Activated CD8-positive, alpha-beta memory T cell treated with anti-CD3 and anti-CD28 coated beads for 48 hours (primary cell): ENCODE measurements around the gene DCAF5.
"Not testable (repeated sequence)": the region's sequence is repeated elsewhere in the genome, so short reads cannot be mapped to it uniquely, and the experiment has no call there.

ENCODE experiments used
- DNase-seq, 3 experiments: peaks; one replicate each; pipeline ENCODE4 v3.0.0-alpha.2; 2020; ENCODE audit warnings: low read depth in 2 of 3, low spot score in 2 of 3

The DCAF5 gene

DNA sequence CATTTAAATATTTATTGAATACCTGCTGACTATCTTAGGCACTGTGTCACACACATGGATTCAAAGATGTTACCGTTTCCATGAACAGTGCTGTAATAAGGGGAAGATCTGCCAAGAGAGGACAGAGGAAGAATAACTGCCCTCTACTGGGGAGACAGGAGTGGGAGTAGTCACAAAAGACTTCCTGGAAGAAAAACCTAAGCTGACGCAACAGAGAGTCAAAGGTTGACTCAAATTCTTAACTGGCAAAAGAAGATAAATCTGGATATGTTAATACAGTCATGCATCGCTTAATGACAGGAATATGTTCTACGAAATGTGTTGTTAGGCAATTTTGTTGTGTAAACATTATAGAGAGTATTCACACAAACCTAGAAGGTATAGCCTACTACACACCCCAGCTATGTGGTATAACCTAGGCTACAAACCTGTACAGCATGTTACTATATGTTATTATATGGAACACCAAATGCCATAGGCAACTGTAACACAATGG is 51.5 kb downstream of the DCAF5 start:
- DNase-seq, result no peak

DNA sequence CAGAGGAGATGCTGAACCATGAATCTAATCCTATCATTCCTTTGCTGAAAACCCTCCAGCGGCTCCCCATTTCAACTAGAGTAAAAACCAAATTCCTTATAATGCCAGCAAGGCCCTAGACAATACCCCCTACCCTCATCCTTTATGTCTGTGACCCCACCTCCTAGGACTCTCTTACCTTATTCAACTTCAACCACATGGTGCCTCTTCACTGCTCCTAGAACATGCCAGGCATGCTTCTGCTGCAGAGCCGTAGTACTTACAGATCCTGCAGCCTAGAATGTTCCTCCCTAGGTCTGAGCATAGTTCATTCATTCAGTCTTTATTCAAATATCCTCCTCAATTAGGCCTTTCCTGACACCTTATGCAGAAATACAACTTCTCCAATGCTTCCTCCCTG is 54.9 kb downstream of the DCAF5 start:
- no peak for DNase-seq

DNA sequence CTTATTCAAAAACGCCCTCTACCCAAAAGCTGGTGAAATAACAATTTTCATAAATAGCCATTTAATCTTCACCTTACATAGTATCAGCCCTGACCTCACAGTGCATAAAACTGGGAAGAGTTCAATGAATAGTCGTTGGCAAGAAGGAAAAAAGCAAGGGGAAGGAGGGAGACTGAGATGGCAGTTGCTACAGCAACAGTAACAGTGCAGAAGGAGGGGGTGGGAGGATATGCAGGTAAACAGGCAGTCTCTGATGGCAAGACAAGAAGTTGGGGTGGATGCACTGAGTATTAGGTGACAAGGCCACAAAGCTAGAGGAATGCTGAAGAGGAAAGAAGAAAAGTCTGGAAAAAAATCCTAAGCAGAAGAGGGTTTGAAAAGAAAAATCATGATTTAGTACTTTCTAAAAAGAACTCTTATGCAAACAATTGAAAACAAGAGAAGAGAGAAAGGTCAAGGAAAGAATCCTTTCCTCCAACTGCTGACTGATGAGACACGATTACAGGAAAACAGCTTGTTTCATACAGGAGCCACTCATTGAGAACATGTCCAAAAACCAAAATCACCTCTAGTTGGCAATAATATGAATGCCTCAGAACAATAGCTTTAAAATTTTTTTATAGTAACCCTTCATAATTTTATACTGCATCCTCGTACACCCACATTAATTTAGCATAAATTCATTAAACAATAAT is 56.0 kb downstream of the DCAF5 start:
- no peak for DNase-seq

DNA sequence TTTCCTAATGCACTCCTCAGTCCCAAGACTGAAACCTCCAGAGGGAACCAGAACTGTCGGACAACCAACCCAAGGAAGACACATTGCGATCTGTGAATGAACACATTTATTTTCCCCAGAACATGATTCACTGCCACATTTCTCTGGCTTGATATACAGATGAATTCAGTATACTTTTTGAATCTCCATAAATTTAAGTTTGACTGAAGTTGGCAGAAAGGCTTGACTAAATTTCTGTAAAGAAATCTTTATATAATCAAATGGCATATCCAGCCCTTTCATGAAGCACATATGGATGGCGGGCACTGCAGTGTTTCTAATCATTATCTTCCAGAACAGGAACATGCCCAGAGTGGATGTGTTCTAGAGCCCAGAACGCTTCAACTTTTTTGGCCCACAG is 56.7 kb downstream of the DCAF5 start:
- DNase-seq, result no peak

DNA sequence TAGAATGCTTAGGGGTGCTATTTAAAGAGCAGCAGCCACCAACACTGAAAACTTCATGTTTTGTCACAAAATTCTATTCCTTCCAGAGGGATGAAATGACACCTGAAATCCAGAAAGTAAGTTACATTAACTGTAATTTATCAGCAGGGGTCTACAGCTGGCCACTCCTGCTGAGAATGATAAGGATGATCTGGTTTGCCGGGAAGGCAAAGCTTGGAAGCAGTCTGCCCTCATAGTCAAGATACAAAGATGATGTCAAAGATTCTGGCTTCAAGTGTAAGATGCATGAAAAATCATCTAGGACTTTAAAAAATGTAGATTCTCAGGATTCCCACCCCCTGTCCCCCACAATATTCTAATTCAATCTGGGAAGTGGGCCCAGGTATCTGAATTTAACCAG is 58.4 kb downstream of the DCAF5 start:
- no peak for DNase-seq

DNA sequence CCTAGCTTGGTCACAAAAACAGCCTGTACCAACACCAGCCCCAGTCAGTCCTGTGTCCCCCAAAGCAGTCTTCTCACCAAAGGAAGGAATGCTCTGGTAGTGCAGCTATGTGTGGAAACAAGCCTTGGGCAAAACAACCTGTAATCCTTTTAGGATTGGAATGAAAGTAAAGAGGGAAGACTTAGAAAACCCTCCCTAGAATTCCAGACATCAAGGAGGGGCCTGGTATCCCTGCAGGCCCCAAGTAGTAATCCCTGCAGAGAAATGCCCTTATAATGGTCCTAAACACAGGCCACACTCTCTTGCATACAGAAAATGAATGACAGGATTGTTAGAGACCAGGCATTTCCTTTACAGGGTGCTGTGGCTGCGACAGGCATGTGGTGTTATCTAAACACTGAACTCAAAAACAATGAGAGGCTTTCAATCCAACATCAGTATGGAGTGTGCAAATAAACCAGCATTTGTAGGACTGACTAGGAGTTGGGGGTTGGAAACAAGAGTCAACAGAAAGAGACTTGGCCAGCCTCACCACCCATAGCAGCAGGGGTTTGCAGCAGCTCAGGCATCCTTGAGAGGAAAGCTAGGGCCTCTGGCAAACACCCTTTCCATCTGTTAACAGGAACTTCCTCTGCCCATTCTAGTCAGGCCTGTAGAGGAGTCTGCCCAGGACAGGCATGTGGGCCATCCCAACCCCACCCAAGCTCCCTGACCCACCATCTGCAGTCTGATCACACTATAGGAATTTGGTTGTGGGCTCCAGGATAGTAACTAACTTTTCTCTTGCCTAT is 59.1 kb downstream of the DCAF5 start:
- DNase-seq, result no peak

DNA sequence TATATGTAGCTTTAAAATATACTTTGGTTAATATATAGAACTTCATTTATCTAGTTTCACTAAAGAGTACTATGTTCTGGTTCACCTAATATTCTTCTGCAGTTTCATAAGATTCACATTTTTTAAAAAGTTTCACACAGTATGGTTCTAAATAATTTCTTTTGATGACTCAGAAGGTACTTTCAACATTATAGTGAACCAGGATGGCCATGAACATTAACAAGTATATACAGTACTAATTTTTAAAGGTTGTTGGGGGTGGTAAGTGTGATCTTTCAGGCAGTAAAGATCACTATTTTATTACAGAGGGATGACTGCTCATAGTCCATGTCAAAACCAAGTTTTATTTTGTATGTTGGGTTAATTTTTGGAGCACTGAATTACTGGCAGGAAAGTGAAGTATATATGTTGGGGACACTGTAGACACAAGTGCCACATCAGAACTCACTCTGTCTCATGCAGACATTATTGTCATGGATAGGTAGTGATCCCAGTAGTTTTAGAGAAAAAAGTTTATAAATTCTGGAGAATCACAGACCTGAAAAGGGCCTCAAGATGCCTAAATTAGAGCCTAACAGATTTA is 60.0 kb downstream of the DCAF5 start:
- no peak for DNase-seq

DNA sequence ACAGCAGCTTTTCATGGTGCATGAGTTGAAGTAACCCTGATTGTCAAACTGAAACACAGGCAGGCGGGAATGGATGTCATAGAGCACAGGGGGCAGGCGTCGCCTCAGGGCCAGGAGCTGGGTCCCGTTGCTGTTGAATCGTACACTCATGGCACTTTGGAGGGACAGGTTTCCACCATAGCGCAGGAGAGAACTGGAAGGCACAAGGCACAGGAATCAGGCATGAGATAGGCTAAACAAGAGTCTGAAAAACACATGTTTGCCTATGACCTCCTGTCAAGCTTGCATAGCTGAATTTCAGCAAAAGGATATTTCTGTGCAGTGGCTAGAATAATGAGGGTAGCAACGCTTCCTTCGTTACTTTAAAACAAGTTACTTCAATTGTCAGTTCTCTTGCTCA is 61.2 kb downstream of the DCAF5 start:
- DNase-seq, result no peak

DNA sequence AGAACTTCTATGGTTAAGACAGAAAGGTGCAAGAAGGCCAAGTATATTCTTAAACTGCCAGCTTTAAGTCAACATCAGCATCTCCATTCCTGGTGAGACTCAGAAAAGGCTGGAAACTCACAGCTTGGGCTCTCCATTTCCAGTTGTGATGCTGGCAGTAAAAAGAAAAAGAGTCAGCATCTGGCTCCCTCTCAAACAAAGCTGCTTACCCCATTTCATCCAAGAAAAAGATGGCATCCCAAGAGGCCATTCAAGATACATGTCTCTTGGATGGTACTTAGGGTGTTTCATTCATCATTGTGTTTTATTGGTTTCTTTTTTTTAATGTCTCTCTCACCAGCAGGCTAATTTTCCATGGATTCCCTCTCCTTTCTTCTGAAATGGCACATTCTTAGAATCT is 61.9 kb downstream of the DCAF5 start:
- no peak for DNase-seq

DNA sequence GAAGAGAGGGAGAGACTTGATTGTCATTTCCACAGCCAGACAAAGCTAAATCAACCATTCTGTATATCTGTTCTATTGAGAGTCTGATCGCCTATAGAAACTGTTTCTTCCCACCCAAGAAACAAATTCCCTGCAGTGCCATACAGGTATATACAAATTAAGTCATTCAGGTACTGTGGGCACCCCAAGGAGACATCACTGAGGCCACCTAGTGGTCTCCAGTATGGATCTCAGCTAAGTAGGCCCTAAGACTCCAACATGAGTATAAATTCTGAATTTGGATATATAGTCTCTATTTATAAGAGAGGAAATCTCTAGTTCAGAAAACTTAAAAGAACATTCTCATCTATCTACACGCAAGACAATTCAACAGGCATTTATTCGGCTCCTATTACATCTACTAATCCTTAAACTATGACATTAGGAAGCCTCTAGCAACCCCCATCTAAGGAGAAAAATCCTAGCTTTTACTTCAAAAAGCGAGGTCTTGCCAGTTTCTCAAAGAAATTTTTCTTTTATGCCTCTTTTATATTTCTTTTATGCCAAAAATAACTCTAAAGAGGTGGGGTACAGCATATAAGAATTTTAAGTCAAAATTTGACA is 62.6 kb downstream of the DCAF5 start:
- DNase-seq, result no peak

DNA sequence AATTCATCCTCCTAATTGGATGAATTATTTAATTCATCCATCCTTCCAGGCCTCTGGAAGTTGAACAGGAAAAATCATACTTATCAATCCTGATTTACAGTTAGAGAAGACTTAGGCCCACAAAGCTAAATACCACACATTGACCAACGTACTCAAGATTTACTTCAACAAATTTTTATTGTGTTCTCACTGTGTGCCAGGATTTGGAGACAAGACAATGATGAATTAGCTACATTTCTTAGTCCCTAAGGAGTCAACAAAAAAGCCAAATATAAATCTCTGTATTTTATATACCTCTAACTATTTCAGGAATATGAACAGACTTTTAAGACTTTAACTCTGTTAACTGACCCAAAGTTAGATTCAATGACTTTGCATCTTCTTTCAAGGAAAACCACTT is 63.9 kb downstream of the DCAF5 start:
- DNase-seq, result no peak

DNA sequence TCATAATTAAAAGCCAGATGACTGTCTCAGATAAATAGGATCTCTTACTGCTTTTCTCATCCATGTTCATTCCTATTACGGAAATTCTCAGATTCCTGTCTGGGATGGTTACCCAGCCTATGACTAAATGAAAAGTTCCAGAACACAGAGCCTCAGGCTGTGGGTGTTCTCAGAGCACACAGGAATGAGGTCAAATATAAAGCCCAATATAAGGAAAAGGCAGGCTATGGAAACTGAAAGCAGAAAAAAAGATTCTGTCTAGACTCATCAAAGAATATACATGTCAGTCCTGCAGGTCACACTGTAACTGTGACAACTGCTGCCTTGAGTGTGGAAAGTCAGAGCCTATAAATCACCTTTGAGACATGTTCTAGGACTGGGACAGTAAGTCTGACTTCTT is 64.3 kb downstream of the DCAF5 start:
- DNase-seq, result no peak

DNA sequence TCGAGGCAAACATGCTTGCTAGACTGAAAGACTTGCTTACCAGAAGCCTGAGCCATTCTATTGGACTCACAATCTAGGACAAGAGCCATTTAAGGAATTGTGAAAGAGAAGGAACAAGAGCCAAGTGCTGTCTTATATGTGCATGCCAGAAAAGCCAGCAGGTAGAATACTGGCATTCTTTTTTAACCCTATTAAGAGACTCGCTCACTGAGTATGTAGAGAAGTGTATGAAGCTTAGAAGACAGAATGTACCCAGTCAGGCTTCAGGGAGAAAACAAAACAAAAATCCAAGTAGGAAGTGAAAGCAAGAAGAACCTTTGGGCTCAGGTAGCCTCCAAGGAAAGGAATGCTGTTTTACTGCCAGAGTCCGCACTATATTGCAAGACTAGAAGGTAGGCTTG is 65.9 kb downstream of the DCAF5 start:
- no peak for DNase-seq

DNA sequence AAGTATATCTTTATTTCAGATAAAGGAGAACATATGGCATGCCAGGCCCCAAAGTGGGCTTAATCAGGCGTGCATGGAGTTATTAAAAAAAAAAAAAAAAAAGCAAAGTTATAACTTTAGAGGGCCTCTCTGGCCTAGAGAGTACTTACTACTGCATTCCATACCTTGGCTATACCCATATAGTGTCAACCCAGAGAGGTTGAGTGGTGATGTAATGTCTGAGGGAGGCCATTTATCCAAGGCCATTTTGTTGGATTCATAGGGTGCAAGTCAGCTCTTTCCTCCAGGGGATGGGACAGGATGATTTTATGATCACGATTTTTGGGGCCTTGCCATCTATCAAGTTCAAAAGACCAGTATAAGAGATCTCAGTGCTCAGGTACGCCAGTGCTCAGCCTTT is 66.4 kb downstream of the DCAF5 start:
- DNase-seq, result no peak

DNA sequence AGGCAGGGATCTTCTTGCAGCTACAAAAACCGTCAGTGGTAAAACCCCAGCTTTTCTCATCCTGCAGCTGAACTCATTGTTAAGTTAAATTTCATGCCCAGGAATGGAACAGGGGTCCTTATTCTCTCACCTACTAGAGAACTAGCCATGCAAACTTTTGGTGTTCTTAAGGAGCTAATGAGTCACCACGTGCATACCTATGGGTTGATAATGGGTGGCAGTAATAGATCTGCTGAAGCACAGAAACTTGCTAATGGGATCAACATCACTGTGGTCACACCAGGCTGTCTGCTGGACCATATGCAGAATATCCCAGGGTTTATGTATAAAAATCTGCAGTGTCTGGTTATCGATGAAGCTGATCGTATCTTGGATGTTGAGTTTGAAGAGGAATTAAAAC is 68.9 kb downstream of the DCAF5 start:
- DNase-seq, result no peak

DNA sequence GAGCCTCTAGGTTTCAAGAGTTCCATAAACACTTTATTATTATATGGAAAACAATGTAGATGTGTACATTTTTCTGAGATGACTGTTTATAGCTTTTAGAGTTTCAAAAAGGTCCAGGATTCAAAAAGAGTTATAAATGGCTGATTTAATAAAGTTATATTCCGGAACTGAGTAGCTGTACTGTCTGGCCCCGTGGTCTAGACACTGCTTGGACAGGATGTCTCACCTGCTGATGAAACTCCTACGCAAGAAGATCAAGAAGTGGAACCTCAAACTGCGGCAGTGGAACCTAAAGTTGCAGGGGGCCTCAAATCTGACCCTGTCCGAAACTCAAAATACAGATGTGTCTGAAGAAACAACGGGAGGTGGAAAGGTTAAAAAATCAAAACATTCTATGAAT is 69.7 kb downstream of the DCAF5 start:
- no peak for DNase-seq

DNA sequence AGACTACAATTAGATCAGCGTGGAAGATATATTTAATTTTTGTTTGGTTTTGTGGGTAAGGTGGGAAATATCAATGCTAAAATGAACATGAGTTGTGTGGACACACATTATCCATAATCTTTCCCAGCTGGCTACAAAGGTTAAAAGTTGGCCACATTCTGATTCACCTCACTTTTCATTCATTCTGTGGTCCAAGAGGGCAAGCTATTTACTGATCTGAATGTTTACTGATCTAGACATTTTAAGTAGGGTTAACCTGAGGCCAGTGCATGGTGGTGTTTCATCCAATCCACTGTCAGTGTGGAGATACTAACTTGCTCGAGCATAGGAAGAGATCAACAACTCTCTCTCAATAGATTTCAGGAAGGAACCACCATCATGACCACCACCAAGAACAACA is 71.6 kb downstream of the DCAF5 start:
- DNase-seq, result no peak

DNA sequence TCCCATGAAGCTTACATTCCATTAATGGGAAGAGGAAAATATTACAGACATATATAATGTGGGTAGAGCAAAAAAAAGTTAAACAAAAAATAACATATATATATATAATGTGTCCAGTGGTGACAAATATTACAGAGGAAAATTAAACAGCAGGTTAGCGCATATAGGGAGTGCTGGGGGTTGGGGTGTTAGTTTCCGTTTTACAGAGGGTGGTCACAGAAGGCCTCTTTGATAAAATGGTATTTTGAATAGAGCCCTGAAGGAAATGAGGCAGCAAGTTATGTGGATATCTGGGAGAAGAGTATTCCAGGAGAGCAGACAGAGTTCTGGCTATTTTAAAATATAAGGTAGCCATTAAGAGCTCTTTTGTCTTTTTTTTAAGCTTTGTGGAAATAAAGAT is 73.2 kb downstream of the DCAF5 start:
- DNase-seq, result no peak

DNA sequence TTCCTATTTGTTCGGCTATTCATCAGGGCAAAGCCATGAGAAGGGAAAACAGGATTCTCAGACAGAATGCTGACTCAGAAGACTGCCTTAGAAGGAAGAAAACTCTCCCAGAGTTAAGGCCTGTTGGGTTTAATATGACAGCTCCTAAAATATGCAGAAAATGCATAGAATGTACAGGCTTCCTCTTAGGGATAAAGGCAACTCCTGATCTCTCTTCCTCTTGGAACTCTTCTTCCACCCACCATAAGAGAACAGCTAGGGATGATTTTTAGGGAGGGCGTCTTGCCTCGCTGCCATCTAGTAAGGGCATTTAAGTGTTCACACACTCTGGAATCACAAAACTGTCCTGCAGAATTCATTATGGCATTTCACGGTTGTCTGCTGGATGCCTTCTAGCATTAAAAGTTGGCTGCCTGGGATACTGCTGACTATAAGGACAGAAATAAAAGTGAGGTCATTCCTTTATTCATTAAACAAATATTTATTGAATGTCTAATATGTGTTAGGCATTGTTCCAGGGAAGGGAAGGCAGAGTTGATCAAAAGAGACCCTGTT is 73.7 kb downstream of the DCAF5 start:
- DNase-seq, result no peak

DNA sequence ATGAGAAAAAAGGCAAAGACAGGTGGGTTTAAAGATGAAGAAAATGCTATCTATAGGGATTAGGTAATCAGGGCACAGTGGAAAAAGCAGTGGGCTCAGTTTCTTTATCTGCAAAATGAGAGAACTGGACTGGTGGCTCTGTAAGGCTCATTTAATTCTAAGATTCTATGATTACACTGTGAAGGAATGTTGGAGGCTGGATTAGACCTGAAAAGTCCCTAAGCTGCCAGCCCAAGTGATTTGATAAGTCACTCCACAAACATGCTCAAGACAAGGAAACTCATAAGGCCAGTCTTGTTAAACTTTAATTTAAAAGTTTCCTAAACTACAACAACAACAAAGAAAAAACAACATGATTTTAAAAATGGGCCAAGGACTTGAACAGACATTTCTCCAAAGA is 75.1 kb downstream of the DCAF5 start:
- DNase-seq, result no peak

DNA sequence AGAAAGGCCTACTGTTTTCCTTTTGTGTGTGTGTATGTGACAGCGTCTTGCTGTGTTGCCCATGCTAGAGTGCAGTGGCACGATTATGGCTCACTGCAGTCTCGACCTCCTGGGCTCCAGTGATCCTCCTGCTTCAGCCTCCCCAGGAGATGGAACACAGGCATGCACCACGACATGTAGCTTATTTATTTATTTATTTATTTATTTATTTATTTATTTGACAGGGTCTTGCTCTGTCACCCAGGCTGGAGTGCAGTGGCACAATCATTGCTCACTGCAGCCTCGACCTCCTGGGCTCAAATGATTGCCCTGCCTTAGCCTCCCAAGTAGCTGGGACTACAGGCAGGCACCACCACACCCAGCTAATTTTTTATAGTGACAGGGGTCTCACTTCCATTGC is 75.7 kb downstream of the DCAF5 start:
- DNase-seq, result not testable (repeated sequence)

DNA sequence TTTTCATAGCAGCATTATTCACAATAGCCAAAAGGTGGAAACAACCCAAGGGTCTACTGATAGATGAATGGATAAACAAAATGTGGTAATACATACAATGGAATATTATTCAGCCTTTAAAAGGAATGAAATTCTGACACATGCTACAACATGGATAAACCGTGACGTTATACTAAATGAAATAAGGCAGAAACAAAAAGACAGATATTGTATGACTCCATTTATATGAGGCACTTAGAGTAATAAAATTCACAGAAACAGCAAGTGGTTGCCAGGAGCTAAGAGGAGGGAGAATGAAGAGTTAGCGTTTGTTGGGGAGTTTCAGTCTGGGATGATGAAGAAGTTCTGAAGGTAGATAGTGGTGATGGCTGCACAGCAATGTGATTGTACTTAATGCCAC is 76.6 kb downstream of the DCAF5 start:
- no peak for DNase-seq
